HepG2 (cell line): ENCODE measurements around the gene MLLT10. TPM values are rescaled to one million over a fixed set of nuclear protein-coding genes. Genes with fewer than 3 reads are reported as not detected.
A peak's percentile ranks its signal among the peaks of the same experiment; 100 is the strongest.

Experiments
- ASH2L ChIP-seq: fragments of 300-600, 200-600 bp; sonication (generic); IDR thresholded peaks from 2 replicates; pipeline ENCODE4 v1.7.0; 2017; ENCODE audit warnings: low read depth, mild to moderate bottlenecking, moderate library complexity, mixed read lengths, low read length; ENCODE audit not compliant: insufficient read length
- DNMT3B ChIP-seq: conservative IDR thresholded peaks from 2 replicates; pipeline ENCODE4 v1.6.1; 2016; ENCODE audit warnings: missing biosample characterization, control low read depth
- FOSL2 ChIP-seq: sonication (generic); formaldehyde crosslinking; IDR thresholded peaks from 2 replicates; pipeline ENCODE4 v1.4.0; 2020; ENCODE audit warnings: missing genetic modification reagents
- FOXK1 ChIP-seq: sonication (generic); formaldehyde crosslinking; IDR thresholded peaks from 2 replicates; pipeline ENCODE4 v1.4.0; 2020; ENCODE audit warnings: low read depth, missing genetic modification reagents, borderline replicate concordance
- HOXA3 ChIP-seq: sonication (generic); formaldehyde crosslinking; IDR thresholded peaks from 2 replicates; pipeline ENCODE4 v1.5.0; 2020; ENCODE audit warnings: missing genetic modification reagents
- KDM3A ChIP-seq: IDR thresholded peaks from 2 replicates; pipeline ENCODE4 v1.6.1; 2018; ENCODE audit warnings: low read depth, missing compliant biosample characterization
- MAF1 ChIP-seq: sonication (generic); formaldehyde crosslinking; IDR thresholded peaks from 2 replicates; pipeline ENCODE4 v1.5.0; 2020; ENCODE audit warnings: missing genetic modification reagents, borderline replicate concordance
- MED13 ChIP-seq: sonication (generic); formaldehyde crosslinking; IDR thresholded peaks from 2 replicates; pipeline ENCODE4 v1.5.0; 2020; ENCODE audit warnings: missing genetic modification reagents
- MIER3 ChIP-seq: IDR thresholded peaks from 2 replicates; pipeline ENCODE4 v1.6.1; 2016; ENCODE audit warnings: missing compliant biosample characterization, borderline replicate concordance
- RNF2 ChIP-seq: fragments of 450-650 bp; conservative IDR thresholded peaks from 2 replicates; pipeline ENCODE4 v1.6.1; 2016; ENCODE audit warnings: low read depth
- SP140L ChIP-seq: sonication (generic); formaldehyde crosslinking; IDR thresholded peaks from 2 replicates; pipeline ENCODE4 v1.4.0; 2020; ENCODE audit warnings: missing genetic modification reagents, borderline replicate concordance
- SRSF9 ChIP-seq: fragments of 200-400 bp; formaldehyde crosslinking; IDR thresholded peaks from 2 replicates; pipeline ENCODE4 v1.6.1; 2018; ENCODE audit warnings: borderline replicate concordance, mild to moderate bottlenecking, low read depth, low read length; ENCODE audit not compliant: insufficient read depth, poor library complexity, severe bottlenecking
- TAF15 ChIP-seq: fragments of 200-400 bp; formaldehyde crosslinking; IDR thresholded peaks from one replicate; pipeline ENCODE4 v1.6.1; 2018; ENCODE audit warnings: mild to moderate bottlenecking, low read depth, low read length; ENCODE audit not compliant: poor library complexity, severe bottlenecking
- ZMYM2 ChIP-seq: sonication (generic); formaldehyde crosslinking; IDR thresholded peaks from 2 replicates; pipeline ENCODE4 v1.8.0; 2022; ENCODE audit warnings: mild to moderate bottlenecking, missing genetic modification reagents
- ZNF136 ChIP-seq: sonication (generic); formaldehyde crosslinking; IDR thresholded peaks from 2 replicates; pipeline ENCODE4 v1.8.1; 2022; ENCODE audit warnings: low read depth, mild to moderate bottlenecking, moderate library complexity, missing genetic modification reagents
- ZNF17 ChIP-seq: sonication (generic); formaldehyde crosslinking; IDR thresholded peaks from 2 replicates; pipeline ENCODE4 v1.5.0; 2020; ENCODE audit warnings: mild to moderate bottlenecking, missing genetic modification reagents
- ZNF24 ChIP-seq: fragments of 450-650 bp; IDR thresholded peaks from 2 replicates; pipeline ENCODE4 v1.6.1; 2017; ENCODE audit warnings: antibody characterized with exemption, mild to moderate bottlenecking
- ZNF652 ChIP-seq: IDR thresholded peaks from 2 replicates; pipeline ENCODE4 v1.6.1; 2016; ENCODE audit warnings: low read depth, borderline replicate concordance
- ZNF775 ChIP-seq: sonication (generic); formaldehyde crosslinking; IDR thresholded peaks from 2 replicates; pipeline ENCODE4 v1.4.0; 2020; ENCODE audit warnings: missing genetic modification reagents, mild to moderate bottlenecking, moderate library complexity, borderline replicate concordance
- ZSCAN31 ChIP-seq: sonication (generic); formaldehyde crosslinking; IDR thresholded peaks from 2 replicates; pipeline ENCODE4 v1.5.0; 2020; ENCODE audit warnings: low read depth, mild to moderate bottlenecking, missing genetic modification reagents
- polyA plus RNA-seq, 8 experiments: library from polyadenylated mRNA; depleted of rRNA in 3 of 8; stranded (reverse) in 7 of 8; unstranded in 1 of 8; fragments of >200 nt; fragmentation: Illumina TruSeq in 4 of 8; extraction: Trizol in 4 of 8; gene quantifications; 2 replicates each; pipeline versions ENCODE4 v1.2.1 to v1.2.3, GENCODE V29; 2011 to 2016; ENCODE audit warnings: low read depth in 4 of 8, missing spikeins in 1 of 8, mixed read lengths in 1 of 8; ENCODE audit not compliant: insufficient read depth in 1 of 8
- total RNA-seq, 5 experiments: library from RNA; depleted of rRNA; stranded (reverse); fragments of >200 nt; fragmentation: Illumina TruSeq; extraction: Trizol; gene quantifications; 2 replicates each; pipeline ENCODE4 v1.2.3, GENCODE V29; 2016; ENCODE audit warnings: low read depth in 1 of 5
- TF ChIP-seq, protein P1 (sequence below): sonication (generic); formaldehyde crosslinking; IDR thresholded peaks from 2 replicates; pipeline ENCODE4 v1.8.1; 2022; ENCODE audit warnings: mild to moderate bottlenecking, missing genetic modification reagents
- TF ChIP-seq, protein P2 (sequence below): sonication (generic); formaldehyde crosslinking; IDR thresholded peaks from 2 replicates; pipeline ENCODE4 v1.8.1; 2023; ENCODE audit warnings: mild to moderate bottlenecking, missing genetic modification reagents
- TF ChIP-seq, protein P3 (sequence below), 2 experiments: IDR thresholded peaks; 2 replicates each; pipeline ENCODE4 v1.6.1; 2011 to 2012; ENCODE audit warnings: low read length in 2 of 2, borderline replicate concordance in 1 of 2, low read depth in 1 of 2, mild to moderate bottlenecking in 1 of 2, moderate library complexity in 1 of 2

MLLT10 gene
- total and polyA plus RNA-seq, 2 of the 13 experiments (the other 11 are each of a cell fraction or from before 2014, with no cell fraction given): 51.3 to 84.1 TPM

DNA sequence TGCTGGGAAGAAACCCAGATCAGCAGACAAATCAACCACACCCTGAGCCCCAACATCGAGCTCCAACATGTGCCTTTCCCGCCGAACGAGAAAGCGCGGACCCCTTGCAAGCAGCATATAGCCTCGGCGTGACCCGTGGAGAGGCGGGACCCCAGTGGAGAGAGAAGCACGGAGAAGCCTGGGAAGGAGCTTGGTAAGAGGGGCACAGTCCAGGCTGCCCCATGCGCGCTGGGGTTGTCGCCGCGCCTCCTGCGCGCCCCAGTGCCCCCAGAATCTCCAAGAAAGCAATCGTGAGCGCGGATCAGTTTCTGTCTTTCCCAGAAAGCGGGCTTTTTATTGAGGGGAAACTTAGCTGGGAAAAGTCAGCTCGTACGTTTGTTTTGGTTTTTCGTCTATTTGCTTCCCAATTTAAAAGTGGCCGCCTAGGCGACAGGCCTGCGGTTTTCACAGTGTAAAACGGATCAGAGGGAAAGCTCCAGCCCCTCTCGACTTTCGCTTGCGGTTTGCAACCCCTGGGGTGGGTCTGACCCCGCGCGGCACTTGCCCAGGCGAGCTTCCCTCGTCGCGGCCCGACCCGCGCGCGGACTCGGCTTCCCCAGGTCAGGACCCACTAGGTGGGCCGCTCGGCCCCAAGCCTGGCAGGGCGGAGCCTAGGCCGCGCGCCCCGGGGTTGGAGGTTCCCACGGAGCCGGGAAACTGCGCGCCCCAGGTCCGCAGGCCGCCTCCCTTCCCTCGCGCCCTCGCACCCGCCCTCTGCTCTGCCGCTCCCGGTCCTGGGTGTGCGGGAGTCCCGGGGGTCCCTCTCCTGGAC is 39.6 kb upstream of the MLLT10 start (continued):
- TF ChIP-seq TAF15 (peak; percentile 22), FOSL2 (CRISPR knock-in tag) (no peak; the same call in 1 of the 2 replicates), ZNF652 (CRISPR knock-in tag) (no peak), RNF2 (no peak), ZSCAN31 (CRISPR knock-in tag) (no peak), HOXA3 (CRISPR knock-in tag) (peak; percentile 64), ZNF136 (CRISPR knock-in tag) (no peak), ASH2L (no peak), SP140L (CRISPR knock-in tag) (no peak), DNMT3B (CRISPR knock-in tag) (no peak), ZNF24 (no peak), MED13 (peak; percentile 29; the same call in 1 of the 2 replicates), ZMYM2 (CRISPR knock-in tag) (no peak), MAF1 (CRISPR knock-in tag) (no peak), ZNF17 (no peak), ZNF775 (no peak), SRSF9 (no peak), MIER3 (CRISPR knock-in tag) (no peak), FOXK1 (CRISPR knock-in tag) (no peak), KDM3A (CRISPR knock-in tag) (0 out of 2 replicates have a peak, but pooled peaks have one; percentile 64)
- TF ChIP-seq, protein P1, sequence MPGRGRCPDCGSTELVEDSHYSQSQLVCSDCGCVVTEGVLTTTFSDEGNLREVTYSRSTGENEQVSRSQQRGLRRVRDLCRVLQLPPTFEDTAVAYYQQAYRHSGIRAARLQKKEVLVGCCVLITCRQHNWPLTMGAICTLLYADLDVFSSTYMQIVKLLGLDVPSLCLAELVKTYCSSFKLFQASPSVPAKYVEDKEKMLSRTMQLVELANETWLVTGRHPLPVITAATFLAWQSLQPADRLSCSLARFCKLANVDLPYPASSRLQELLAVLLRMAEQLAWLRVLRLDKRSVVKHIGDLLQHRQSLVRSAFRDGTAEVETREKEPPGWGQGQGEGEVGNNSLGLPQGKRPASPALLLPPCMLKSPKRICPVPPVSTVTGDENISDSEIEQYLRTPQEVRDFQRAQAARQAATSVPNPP (CRISPR knock-in tag): peak; percentile 81
- TF ChIP-seq, protein P2, sequence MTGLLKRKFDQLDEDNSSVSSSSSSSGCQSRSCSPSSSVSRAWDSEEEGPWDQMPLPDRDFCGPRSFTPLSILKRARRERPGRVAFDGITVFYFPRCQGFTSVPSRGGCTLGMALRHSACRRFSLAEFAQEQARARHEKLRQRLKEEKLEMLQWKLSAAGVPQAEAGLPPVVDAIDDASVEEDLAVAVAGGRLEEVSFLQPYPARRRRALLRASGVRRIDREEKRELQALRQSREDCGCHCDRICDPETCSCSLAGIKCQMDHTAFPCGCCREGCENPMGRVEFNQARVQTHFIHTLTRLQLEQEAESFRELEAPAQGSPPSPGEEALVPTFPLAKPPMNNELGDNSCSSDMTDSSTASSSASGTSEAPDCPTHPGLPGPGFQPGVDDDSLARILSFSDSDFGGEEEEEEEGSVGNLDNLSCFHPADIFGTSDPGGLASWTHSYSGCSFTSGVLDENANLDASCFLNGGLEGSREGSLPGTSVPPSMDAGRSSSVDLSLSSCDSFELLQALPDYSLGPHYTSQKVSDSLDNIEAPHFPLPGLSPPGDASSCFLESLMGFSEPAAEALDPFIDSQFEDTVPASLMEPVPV (CRISPR knock-in tag): peak; percentile 85; the same call in 1 of the 2 replicates
- TF ChIP-seq, protein P3, sequence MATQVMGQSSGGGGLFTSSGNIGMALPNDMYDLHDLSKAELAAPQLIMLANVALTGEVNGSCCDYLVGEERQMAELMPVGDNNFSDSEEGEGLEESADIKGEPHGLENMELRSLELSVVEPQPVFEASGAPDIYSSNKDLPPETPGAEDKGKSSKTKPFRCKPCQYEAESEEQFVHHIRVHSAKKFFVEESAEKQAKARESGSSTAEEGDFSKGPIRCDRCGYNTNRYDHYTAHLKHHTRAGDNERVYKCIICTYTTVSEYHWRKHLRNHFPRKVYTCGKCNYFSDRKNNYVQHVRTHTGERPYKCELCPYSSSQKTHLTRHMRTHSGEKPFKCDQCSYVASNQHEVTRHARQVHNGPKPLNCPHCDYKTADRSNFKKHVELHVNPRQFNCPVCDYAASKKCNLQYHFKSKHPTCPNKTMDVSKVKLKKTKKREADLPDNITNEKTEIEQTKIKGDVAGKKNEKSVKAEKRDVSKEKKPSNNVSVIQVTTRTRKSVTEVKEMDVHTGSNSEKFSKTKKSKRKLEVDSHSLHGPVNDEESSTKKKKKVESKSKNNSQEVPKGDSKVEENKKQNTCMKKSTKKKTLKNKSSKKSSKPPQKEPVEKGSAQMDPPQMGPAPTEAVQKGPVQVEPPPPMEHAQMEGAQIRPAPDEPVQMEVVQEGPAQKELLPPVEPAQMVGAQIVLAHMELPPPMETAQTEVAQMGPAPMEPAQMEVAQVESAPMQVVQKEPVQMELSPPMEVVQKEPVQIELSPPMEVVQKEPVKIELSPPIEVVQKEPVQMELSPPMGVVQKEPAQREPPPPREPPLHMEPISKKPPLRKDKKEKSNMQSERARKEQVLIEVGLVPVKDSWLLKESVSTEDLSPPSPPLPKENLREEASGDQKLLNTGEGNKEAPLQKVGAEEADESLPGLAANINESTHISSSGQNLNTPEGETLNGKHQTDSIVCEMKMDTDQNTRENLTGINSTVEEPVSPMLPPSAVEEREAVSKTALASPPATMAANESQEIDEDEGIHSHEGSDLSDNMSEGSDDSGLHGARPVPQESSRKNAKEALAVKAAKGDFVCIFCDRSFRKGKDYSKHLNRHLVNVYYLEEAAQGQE (IDR thresholded peaks at IDR 0.05; ENCODE audit: borderline replicate concordance in 1 of 2, low read depth in 1 of 2, low read length in 2 of 2): no peak
